GM18502 (cell line): Measurements from ENCODE around the gene SOHLH2.

Experiments used
- ATAC-seq: cut with Tn5 transposase; IDR thresholded peaks from one replicate; pipeline ENCODE4 v1.9.1; 2021; ENCODE audit warnings: mild to moderate bottlenecking; ENCODE audit not compliant: unreplicated experiment, poor library complexity

The SOHLH2 gene, protein sequence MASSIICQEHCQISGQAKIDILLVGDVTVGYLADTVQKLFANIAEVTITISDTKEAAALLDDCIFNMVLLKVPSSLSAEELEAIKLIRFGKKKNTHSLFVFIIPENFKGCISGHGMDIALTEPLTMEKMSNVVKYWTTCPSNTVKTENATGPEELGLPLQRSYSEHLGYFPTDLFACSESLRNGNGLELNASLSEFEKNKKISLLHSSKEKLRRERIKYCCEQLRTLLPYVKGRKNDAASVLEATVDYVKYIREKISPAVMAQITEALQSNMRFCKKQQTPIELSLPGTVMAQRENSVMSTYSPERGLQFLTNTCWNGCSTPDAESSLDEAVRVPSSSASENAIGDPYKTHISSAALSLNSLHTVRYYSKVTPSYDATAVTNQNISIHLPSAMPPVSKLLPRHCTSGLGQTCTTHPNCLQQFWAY

DNA sequence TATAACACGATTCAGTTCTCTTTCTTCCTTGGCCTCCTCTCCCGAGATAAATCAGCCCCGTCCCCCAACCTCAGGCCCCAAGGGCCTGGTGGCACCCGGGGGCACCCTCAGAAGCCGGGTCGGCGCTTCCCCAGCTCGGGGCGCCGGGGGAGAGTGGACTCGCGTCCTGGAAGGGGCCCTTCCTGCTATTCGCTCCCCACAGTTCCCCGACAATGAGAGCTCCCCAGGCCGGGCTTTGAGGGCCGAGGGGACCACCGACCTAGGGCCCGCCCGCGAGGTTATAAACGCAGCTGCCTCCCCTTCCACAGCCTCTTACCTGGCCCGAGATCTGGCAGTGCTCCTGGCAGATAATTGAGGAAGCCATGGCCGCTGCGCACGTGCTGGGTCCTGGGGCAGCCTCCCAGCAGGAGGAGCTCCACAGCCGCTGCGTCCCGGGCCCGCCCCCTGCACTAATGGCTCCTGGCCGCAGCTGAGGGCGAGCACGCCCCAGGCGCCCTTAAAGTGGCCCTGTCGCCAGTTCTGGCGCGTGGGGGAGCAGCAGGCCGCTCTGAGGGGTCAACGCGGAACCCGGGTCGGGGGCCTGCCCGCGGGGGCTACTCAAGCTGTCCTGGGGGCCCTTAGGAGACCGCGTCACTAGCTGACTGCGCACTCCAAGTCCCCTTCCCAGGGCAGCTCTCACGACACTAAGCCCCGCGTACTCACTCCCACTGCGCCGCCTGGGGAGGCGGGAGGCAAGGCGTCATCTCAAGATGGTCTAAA, at the start of gene SOHLH2:
Gene SOHLH2, minus strand, starts transcription at position 394 of the 759 bp plus-strand sequence. Its CDS starts 30 bp downstream, at position 364.
- ATAC-seq = no peak

DNA sequence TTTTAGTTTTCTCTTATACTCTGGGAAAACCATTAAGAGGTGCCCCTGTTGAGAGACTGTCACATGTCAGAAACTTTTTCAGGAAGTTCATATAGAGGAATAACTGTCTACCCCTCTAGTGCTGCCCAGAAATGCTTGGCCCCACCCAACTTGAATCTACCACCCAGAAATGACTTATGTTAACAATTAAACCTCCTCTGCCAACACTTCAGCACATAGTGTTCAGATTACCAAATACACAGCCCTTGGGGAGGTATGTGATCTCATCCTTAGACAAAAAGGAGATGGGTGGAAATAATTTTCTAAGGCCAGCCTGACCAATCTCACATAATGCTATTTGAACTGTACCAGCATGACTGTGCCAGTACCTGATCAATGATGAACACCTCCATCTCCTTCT, 47.6 kb upstream of the SOHLH2 start:
- ATAC-seq = no peak

DNA sequence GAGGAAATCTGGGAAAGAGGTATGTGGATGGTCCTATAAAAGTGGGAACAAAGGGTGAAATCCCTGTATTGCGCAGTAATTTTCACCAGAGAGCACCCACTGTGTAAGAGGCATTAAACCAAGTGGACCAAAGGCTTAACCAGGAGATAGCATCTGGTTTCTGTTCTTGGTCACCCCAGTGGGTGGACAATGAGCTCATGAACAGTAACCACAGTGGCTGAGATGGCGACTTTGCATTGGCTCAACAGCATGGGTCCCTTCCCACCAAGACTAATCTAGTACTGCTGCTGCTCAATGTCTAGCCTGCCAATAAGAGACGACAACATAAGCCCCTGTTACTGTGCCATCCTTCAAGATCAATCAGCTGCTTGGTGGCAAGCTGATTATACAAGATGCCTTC, 46.7 kb upstream of the SOHLH2 start:
- ATAC-seq = no peak

DNA sequence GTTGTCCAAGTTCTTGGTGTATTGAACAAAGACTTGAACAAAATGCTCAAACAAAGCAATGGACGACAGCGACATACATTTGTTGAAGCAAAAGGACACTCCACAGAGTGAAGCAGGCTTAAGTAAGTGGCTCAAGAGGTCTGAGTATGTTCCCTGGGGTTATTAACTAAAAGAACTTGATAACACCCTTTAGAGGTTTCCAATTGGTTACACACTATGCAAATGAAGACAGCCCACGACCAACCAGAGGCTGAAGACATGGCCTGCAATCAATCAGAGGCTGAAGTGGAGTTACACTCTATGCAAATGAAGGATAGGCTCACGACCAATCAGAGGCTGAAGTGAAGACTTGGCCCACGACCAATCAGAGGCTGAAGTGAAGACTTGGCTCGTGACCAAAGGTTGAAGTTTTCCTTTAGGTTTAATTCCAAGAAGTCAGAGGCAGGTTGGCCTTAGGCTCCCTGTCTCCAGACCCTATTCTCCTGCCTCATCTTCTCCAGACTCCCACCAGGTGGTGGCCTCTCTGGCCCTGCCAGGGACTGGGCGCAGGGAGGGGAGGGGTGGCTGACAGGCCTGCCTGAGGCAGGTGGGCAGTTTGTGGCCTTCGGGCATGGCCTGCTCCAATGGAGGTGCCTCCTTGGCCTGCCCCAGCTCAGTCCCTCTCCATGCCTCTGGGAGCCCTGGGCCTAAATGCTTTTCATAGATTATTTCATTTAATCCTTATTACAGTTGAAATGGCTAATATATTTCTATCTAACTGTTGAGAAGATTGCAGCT, 45.2 kb upstream of the SOHLH2 start:
- ATAC-seq = no peak

DNA sequence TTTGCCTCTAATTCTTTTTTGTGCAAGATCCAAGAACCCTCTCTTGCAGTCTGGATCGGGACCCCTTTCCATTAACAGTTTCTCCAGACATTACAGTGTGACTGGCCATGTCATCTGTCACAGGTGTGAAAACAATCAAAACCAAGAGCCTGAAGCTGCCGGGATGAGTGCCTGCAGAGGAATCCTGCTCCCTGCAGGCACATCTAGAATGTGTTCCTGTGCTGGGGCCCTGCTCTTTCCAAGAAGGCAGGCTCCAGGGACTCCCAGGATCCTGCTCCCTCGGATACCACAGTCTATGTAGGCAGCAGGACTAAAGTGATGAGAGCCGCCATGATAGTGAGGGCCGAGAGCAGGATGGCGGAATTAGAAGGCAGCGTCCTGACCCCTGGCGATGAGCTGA, 44.5 kb upstream of the SOHLH2 start:
- no peak for ATAC-seq

DNA sequence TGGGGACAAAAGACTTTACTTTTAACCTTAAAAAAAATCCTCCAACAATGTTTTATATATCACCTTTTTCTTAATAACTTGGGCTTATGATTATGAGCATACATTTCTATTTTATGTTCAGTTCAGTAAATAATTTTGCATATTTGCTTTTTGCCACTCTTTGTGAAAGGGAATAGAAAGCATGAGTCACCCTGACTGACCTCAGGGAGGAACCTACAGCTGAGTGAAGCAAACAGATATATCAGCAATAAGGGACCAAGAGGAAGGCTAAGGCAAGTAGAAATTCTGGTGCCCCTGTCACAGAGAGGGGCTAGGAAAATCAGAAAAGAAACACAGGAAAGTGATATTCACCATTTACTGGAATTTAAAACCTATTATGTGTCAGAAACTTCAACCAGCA, 37.2 kb upstream of the SOHLH2 start:
- peak; percentile 42 for ATAC-seq

DNA sequence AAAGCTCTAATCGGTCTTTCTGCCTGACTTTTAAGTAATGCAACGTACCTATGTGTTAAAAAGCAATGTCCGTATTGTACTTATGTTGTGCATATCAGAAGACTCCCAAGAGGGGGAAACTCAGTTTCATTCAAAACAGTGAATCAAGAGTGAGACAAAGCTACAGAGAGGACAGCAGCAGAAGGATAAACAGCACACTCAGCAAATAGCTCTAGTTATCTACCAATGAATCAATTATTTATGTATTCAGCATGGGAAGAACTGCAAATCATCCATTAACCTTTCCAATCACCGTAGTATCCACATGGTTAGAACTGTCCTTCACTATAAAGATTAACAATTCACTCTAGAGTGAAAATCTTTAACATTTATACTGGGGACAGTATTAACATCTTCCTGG, 36.7 kb upstream of the SOHLH2 start:
- no peak for ATAC-seq

DNA sequence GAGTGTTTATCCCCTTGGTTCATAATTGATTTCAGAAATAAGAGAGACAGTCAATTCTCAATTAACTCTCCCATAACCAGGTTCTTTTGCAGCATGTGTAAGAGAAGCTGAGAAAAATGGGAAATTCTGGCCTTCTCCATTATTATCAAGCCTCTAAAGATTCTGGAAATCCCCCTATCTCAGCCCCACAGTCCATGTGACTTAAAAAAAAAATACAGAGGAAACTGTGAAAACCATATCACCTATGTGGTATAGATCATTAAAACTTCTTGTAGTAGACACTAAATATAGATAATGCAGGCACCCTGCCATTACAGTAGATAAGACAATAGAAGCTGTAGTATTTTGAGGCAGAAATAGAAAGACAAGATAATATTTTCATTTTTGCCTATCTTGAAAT, 34.3 kb upstream of the SOHLH2 start:
- ATAC-seq = no peak

DNA sequence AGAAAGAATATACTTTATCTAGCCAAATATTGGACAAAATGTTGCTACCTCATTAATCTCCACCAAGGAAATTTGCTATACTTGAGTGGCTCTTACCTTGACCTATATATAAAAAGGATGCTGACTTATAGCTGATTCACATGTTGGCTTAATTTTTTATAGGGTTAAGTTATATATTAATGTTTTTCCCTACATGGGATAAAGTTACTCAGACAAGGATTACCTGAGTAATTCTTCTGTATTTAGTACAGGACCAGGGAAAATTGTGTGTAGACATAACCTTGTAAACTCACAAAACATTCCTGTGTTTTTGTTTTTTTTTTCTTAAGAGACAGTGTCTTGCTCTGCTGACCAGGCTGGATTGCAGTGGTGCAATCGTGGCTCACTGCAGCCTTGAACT, 30.6 kb upstream of the SOHLH2 start:
- ATAC-seq = no peak

DNA sequence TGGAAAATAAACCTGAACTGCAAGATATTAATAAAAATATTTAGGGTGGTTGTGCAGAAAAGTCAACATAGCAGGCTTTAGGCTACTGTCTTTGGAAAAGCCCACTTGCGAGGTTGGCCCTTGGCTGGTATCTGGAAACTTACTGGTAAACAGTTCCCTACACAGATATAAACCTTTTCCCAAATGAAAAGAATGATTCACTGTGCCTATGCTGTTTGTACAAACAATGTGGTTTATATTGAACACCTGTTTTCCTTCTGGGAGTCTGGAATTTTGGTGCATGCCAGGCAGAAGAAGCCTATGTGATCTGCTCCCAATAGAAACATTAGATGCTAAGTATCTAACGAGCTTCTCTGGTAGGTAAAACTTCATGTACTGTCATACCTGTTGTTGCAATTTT, 29.7 kb upstream of the SOHLH2 start:
- no peak for ATAC-seq

DNA sequence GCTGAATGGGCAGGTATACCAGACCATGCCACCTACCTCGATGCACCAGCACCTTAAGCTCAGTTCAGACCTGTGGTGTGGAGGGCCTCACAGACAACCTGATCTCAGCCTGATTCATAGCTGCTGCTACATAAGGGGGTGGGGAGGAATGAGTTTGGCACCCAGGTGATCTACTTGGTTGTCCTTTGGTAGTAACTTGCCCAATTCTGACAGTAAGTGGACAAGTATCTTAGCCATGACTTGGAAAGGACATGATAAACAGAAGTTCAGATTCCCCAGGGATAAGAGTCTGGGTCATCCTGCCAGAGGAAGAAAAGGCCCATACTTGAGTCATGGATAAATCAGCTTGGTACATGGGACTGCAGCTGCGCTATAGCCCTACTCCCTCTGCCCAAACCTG, 28.4 kb upstream of the SOHLH2 start:
- ATAC-seq = no peak

DNA sequence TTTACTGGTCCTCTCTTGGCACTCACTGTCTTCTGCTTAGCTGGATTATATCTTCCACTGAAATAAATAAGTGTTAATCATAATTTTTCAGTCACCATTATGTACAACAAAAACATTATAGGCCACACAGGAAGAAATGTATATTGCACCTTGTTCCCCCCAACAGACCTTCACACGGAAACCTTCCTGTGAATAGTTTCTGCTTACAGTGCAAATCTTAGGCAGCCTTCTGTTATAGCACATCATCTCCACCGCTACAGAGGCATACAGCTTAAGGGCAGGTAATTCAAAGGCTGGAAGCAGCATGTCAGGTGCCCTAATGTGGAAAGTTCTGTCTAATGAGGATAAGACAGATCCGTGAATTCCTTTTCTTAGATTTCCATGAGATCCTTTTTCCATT, 16.9 kb upstream of the SOHLH2 start:
- ATAC-seq = no peak

DNA sequence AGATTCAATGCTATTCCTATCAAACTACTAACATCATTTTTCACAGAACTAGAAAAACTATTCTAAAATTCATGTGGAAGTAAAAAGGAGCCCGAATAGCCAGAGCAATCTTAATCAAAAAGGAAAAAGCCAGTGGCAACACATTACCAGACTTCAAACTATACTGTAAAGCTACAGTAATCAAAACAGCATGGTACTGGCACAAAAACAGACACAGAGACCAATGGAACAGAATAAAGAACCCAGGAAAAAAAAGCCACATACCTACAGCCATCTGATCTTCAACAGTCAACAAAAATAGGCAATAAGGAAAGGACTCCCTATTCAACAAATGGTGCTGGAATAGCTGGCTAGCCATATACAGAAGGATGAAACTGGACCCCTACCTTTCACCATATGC, 10.4 kb upstream of the SOHLH2 start:
- ATAC-seq = no peak

DNA sequence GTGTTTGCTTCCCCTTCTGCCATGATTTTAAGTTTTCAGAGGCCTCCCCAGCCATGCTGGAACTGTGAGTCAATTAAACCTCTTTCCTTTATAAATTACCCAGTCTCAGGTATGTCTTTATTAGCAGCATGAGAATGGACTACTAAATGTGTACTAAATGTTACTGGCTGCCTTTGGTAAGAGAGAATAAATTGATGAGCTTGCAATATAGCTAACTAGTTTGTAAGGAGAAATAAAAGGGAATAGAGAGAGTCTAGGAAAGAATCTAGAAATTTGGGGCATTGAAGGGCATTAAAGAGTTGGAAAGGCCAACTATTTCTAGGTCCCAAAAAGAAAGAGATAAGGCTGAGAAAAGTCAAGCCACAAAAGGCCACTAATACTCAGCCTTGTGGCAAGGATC, 5.5 kb upstream of the SOHLH2 start:
- ATAC-seq = no peak

DNA sequence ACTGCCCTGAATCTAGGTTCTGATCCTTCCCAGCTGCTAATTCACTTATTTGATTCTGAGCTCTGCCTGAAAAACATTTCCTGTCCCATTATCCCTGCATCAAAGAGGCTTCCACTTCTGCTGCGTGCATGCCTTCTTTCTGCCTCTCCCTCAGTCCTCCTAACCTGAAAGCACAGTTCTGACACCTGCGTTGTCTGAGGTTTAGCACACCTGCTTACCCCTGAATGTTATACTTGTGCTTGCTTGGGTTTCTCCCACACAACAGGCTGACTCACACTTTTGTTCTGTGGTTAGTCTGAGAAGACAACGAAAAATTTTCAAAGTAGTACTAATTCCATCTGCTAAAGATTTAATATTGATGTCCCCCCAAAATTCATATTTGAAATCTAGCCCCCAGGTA, 3.1 kb upstream of the SOHLH2 start:
- no peak for ATAC-seq

DNA sequence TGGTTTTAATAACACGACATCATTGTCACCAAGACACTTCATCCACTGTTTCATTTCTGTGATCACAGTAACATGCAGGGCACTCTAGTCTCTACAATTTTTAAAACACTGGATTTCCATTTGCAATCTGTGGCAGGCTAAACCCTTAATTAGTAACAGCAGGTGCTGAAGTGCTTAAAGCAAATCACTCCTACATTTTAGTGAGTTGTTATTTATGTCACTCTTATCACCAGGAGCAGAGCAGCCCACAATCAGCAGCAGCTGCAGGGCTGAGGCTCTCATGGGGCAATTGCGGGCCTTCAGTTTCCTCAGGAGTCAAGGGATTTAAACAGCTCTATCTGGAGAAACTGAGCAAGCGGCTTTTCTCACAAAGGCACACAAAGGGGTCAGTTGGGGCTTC, 1.6 kb downstream of the SOHLH2 start:
- no peak for ATAC-seq

DNA sequence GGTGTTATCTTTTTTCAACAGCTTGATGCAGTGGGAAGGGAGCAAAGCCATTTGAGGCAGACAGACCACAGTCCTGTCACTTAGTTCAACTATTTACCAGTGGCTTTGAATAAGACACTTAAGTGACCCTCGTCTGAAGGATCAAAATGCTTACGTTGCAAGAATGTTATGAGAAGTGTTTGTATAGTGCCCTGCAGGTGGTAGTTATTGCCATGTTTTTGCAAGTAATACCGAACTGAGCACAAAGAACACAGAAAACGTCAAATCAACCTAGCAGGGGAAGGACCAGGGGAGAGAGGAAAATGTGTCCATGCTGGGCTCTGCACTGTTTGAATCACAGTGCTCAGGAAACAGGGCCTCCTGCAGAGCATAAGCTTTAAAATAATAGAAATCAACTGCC, 2.8 kb downstream of the SOHLH2 start:
- ATAC-seq = no peak

DNA sequence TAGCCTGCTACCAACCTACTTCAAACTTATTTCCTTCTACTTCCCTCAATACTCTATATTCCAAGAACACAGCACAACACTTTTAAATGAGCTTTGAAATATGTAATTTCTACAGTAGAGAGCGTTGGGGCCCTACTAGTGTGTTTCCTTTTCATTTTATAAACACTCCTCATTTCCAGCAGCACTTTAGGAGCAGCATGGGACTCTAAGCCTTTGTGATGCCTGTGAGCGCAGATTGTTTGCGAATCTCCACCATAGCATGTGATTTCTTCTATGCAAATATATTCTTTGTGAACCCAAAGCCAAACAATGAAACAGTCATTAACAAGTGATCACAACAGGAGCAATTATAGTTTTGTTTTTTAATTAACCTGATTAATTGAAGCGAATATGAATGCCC, 3.6 kb downstream of the SOHLH2 start:
- ATAC-seq = no peak

DNA sequence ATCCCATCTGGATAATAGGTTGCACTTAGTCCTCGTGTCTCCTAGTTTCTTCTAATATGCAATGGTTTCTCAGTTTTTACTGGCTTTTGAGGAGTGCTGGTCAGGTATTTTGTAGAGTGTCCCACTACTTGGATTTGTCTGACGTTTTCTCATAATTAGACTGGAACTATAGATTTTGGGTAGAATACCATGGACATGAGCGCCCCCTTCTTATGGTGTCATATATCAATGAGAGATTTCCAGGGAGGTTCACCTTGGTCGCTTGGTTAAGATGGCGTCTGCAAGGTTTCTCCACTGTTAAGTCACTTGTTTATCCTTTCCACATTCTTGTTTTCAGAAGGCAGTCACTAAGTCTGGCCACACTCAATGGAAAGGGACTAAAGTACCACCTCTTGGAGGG, 6.7 kb downstream of the SOHLH2 start:
- no peak for ATAC-seq

DNA sequence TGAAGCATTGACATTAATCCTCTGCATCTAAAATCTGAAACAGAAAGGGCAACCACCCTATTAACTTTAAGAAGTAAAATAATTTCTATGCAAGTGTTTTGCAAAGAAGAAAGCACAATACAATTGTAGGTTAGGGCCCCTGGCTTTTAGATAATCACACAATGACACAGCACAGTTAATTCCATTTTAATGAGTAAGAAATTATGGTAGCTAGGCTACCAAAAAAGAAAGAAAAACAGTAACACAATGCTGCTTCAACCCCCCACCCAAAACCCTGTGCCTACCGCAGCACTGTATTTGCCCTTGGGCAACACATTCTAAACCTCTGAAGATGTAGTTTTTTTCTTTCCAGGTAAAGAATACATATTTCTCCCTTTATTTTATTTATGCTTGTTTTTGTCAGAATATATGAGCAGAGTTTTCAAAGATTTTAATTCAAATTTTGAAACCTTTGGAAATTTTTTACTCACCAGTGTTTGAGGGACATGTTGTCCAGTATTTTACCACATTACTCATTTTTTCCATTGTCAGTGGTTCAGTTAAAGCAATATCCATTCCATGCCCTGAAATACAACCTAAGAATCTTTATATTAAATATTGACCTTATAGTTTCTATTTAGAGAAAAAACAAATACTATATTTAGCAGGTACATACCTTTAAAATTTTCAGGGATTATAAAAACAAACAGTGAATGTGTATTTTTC, 21.1 kb downstream of the SOHLH2 start:
- ATAC-seq = no peak
